OCI-LY7 (cell line): ENCODE measurements around the gene GGN. TPM values are rescaled to one million over a fixed set of nuclear protein-coding genes. Genes with fewer than 3 reads are reported as not detected.

Experiments
- BruUV-seq: library from RNA; stranded (reverse); fragments of 400-500 nt; replicated peaks from 2 replicates; lab custom pipeline; 2021; lab: Mats Ljungman, UMichigan
- CTCF ChIA-PET: fragments of 300-600 bp; sonication (Branson Sonifier 250); formaldehyde crosslinking; loops from one replicate; lab custom pipeline; 2022; ENCODE audit warnings: antibody characterized with exemption; ENCODE audit not compliant: unreplicated experiment; lab: Charles Lee
- POLR2A ChIA-PET: fragments of 300-600 bp; sonication (Branson Sonifier 250); formaldehyde crosslinking; loops from one replicate; lab custom pipeline; 2022; ENCODE audit warnings: antibody characterized with exemption; lab: Charles Lee
- DNase-seq: peaks from one replicate; pipeline ENCODE4 v3.0.0-alpha.2; 2015; ENCODE audit warnings: low spot score
- H2AFZ ChIP-seq: fragments of 200-600 bp; sonication (generic), shearing (Covaris generic); 2 replicates; pipeline ENCODE4 v1.6.1; 2014; ENCODE audit warnings: mild to moderate bottlenecking, antibody characterized with exemption, low read length, moderate library complexity
- H3K27ac ChIP-seq: fragments of 200-600 bp; sonication (generic); 2 replicates; pipeline ENCODE4 v1.5.1; 2014; ENCODE audit warnings: mixed run types, low read depth, mild to moderate bottlenecking, moderate library complexity, low read length, inconsistent platforms; ENCODE audit not compliant: poor library complexity, severe bottlenecking
- H3K36me3 ChIP-seq: fragments of 200-600 bp; sonication (generic); 2 replicates; pipeline ENCODE4 v1.6.1; 2014; ENCODE audit warnings: mild to moderate bottlenecking, antibody characterized with exemption, low read length, moderate library complexity, mixed read lengths; ENCODE audit not compliant: insufficient read depth
- H3K4me1 ChIP-seq: fragments of 200-600 bp; sonication (generic); 2 replicates; pipeline ENCODE4 v1.5.1; 2014; ENCODE audit warnings: mild to moderate bottlenecking, low read length; ENCODE audit not compliant: insufficient read depth, poor library complexity, severe bottlenecking
- H3K4me2 ChIP-seq: fragments of 200-600 bp; sonication (generic); 2 replicates; pipeline ENCODE4 v1.6.1; 2014; ENCODE audit warnings: mild to moderate bottlenecking, low read length
- H3K4me3 ChIP-seq: fragments of 200-600 bp; sonication (generic); 2 replicates; pipeline ENCODE4 v1.5.1; 2014; ENCODE audit warnings: mild to moderate bottlenecking, low read depth, low read length; ENCODE audit not compliant: poor library complexity, severe bottlenecking
- H3K79me2 ChIP-seq: fragments of 200-600 bp; sonication (generic); 2 replicates; pipeline ENCODE4 v1.6.1; 2016; ENCODE audit warnings: low read depth, mild to moderate bottlenecking, low read length, moderate library complexity, mixed read lengths; ENCODE audit not compliant: insufficient read depth
- H3K9me2 ChIP-seq: fragments of 200-600 bp; sonication (generic); 2 replicates; pipeline ENCODE4 v1.6.1; 2016; ENCODE audit warnings: mild to moderate bottlenecking, low read length, mixed read lengths; ENCODE audit not compliant: insufficient read depth
- H3K9me3 ChIP-seq: fragments of 200-600 bp; sonication (generic); 2 replicates; pipeline ENCODE4 v1.6.1; 2014; ENCODE audit warnings: mild to moderate bottlenecking, mixed run types, low read length, mixed read lengths
- H4K20me1 ChIP-seq: fragments of 200-600 bp; sonication (generic); 2 replicates; pipeline ENCODE4 v1.6.1; 2014; ENCODE audit warnings: mild to moderate bottlenecking, antibody characterized with exemption, low read length, moderate library complexity, mixed read lengths; ENCODE audit not compliant: insufficient read depth
- CTCF ChIP-seq: fragments of 200-600 bp; sonication (generic); conservative IDR thresholded peaks from 2 replicates; pipeline ENCODE4 v1.5.1; 2014; ENCODE audit warnings: mild to moderate bottlenecking, antibody characterized with exemption, low read length, moderate library complexity, mixed read lengths
- EZH2phosphoT487 ChIP-seq: fragments of 200-600 bp; sonication (generic); IDR thresholded peaks from 2 replicates; pipeline ENCODE4 v1.6.1; 2018; ENCODE audit warnings: low read depth, borderline replicate concordance, mild to moderate bottlenecking, mixed run types, antibody characterized with exemption, low read length, moderate library complexity, mixed read lengths
- intact Hi-C: fragments of 100-400 bp; cut with micrococcal nuclease; formaldehyde crosslinking; loops from one replicate; pipeline ENCODE4 v1.10.0; 2022; ENCODE audit not compliant: unreplicated experiment
- total RNA-seq, 2 experiments: library from RNA; depleted of rRNA in 1 of 2; stranded (reverse); fragments of >200 nt in 1 of 2; shearing (Covaris generic) in 1 of 2; gene quantifications; 2 replicates each; pipeline ENCODE4 v1.2.3, GENCODE V29; 2014 to 2022

Gene GGN
- total RNA-seq, 2 experiments from 2014 or later: not detected

- H3K4me1 ChIP-seq: peaks cover 5% of the 10 kb centered on the region
- ChIA-PET POLR2A (interaction anchor here (0.9 to 1.5 kb wide), 2 partner anchors 37 to 102 kb away, joined by 6 to 12 read pairs; partner anchors contain the start of gene PSMD8), CTCF (no interaction called here)
- H3K9me2 ChIP-seq: no peaks in the 10 kb centered on the region
- H3K36me3 ChIP-seq: no peaks in the 10 kb centered on the region
- H3K27ac ChIP-seq: peak overlapping the region; percentile 79
- no TSS peak for BruUV-seq
- peak overlapping the region; percentile 92 for H3K4me2 ChIP-seq
- no peaks in the 10 kb centered on the region for H3K79me2 ChIP-seq
- intact Hi-C loops: loop anchor here (1.0 kb wide), 2 partner anchors 38 to 282 kb away; partner anchors contain the start of gene PSMD8
- H3K4me3 ChIP-seq: peak overlapping the region; percentile 79
- no peaks in the 10 kb centered on the region for H4K20me1 ChIP-seq
- no peaks in the 10 kb centered on the region for H3K9me3 ChIP-seq
- peak; percentile 97 for DNase-seq
- TF ChIP-seq EZH2phosphoT487 (no peak), CTCF (no peak)
- peak overlapping the region; percentile 92 for H2AFZ ChIP-seq
These were observed 51.0 kb downstream of the GGN start for GRCh38 chr19:38336638-38337359.

- peak overlapping the region; percentile 92 for H3K4me2 ChIP-seq
- no TSS peak for BruUV-seq
- no peaks in the 10 kb centered on the region for H4K20me1 ChIP-seq
- H3K9me3 ChIP-seq: no peaks in the 10 kb centered on the region
- DNase-seq: peak; percentile 96
- CTCF ChIA-PET: interaction anchor here (0.6 to 0.8 kb wide), 5 partner anchors 38 to 199 kb away, joined by 3 to 15 read pairs (median 5); partner anchors contain the start of gene PSMD8
- no peak for TF ChIP-seq EZH2phosphoT487
- no peak for TF ChIP-seq CTCF
- H2AFZ ChIP-seq: peak overlapping the region; percentile 92
- H3K36me3 ChIP-seq: no peaks in the 10 kb centered on the region
- peak overlapping the region; percentile 79 for H3K4me3 ChIP-seq
- POLR2A ChIA-PET: interaction anchor here (0.9 to 1.5 kb wide), 3 partner anchors 12 to 101 kb away, joined by 3 to 12 read pairs (median 6); partner anchors contain the start of gene PSMD8
- H3K27ac ChIP-seq: peak overlapping the region; percentile 79
- no peaks in the 10 kb centered on the region for H3K9me2 ChIP-seq
- no peaks in the 10 kb centered on the region for H3K79me2 ChIP-seq
- intact Hi-C loops: loop anchor here (1.0 kb wide), 5 partner anchors 38 to 438 kb away; partner anchors contain the start of gene PSMD8
- peaks cover 5% of the 10 kb centered on the region for H3K4me1 ChIP-seq
These were observed 51.7 kb downstream of the GGN start for GRCh38 chr19:38335949-38336637.

Other genes starting within 250 kb of the GGN start
- 6.5 and 7.6 TPM in 2 replicates for gene DPF1, start 163.8 kb downstream of the GGN start, total RNA-seq (2014; rRNA removed; shearing (Covaris generic))
- gene DPF1, start 163.8 kb downstream of the GGN start, total RNA-seq (2022): 11.3 and 11.4 TPM in 2 replicates
- not detected in 2 replicates for gene PPP1R14A, start 131.7 kb downstream of the GGN start, total RNA-seq (2014; rRNA removed; shearing (Covaris generic))
- gene PPP1R14A, start 131.7 kb downstream of the GGN start, total RNA-seq (2022): not detected in 2 replicates
- gene SPINT2, start 123.5 kb downstream of the GGN start, total RNA-seq (2014; rRNA removed; shearing (Covaris generic)): 36.7 and 59.5 TPM in 2 replicates
- gene SPINT2, start 123.5 kb downstream of the GGN start, total RNA-seq (2022): 77.2 and 82.2 TPM in 2 replicates
- gene C19orf33, start 83.8 kb downstream of the GGN start, total RNA-seq (2014; rRNA removed; shearing (Covaris generic)): not detected in 2 replicates
- gene C19orf33, start 83.8 kb downstream of the GGN start, total RNA-seq (2022): not detected in 2 replicates
- 44.3 and 68.3 TPM in 2 replicates for gene YIF1B, start 72.1 kb downstream of the GGN start, total RNA-seq (2014; rRNA removed; shearing (Covaris generic))
- gene YIF1B, start 72.1 kb downstream of the GGN start, total RNA-seq (2022): 59.3 and 64.3 TPM in 2 replicates
- 1.7 and 1.8 TPM in 2 replicates for gene KCNK6, start 68.2 kb downstream of the GGN start, total RNA-seq (2014; rRNA removed; shearing (Covaris generic))
- gene KCNK6, start 68.2 kb downstream of the GGN start, total RNA-seq (2022): 5.4 and 6.9 TPM in 2 replicates
- gene CATSPERG, start 52.2 kb downstream of the GGN start, total RNA-seq (2014; rRNA removed; shearing (Covaris generic)): 1.9 and 4.3 TPM in 2 replicates
- 8.3 and 9.4 TPM in 2 replicates for gene CATSPERG, start 52.2 kb downstream of the GGN start, total RNA-seq (2022)
- 224 and 238 TPM in 2 replicates for gene PSMD8, start 13.5 kb downstream of the GGN start, total RNA-seq (2014; rRNA removed; shearing (Covaris generic))
- gene PSMD8, start 13.5 kb downstream of the GGN start, total RNA-seq (2022): 158 and 169 TPM in 2 replicates
- gene SPRED3, start 663 bp upstream of the GGN start, total RNA-seq (2014; rRNA removed; shearing (Covaris generic)): 0.09 and 1.0 TPM in 2 replicates
- 2.1 and 3.0 TPM in 2 replicates for gene SPRED3, start 663 bp upstream of the GGN start, total RNA-seq (2022)
- gene FAM98C, start 15.1 kb upstream of the GGN start, total RNA-seq (2014; rRNA removed; shearing (Covaris generic)): 21.9 and 32.8 TPM in 2 replicates
- 30.4 and 31.1 TPM in 2 replicates for gene FAM98C, start 15.1 kb upstream of the GGN start, total RNA-seq (2022)
- gene RASGRP4, start 38.2 kb upstream of the GGN start, total RNA-seq (2014; rRNA removed; shearing (Covaris generic)): not detected in 2 replicates
- not detected in 2 replicates for gene RASGRP4, start 38.2 kb upstream of the GGN start, total RNA-seq (2022)
- gene RYR1, start 45.7 kb upstream of the GGN start, total RNA-seq (2014; rRNA removed; shearing (Covaris generic)): 0.15 and 0.54 TPM in 2 replicates
- gene RYR1, start 45.7 kb upstream of the GGN start, total RNA-seq (2022): 0.61 and 1.4 TPM in 2 replicates
- 102 and 108 TPM in 2 replicates for gene MAP4K1, start 229.9 kb upstream of the GGN start, total RNA-seq (2014; rRNA removed; shearing (Covaris generic))
- gene MAP4K1, start 229.9 kb upstream of the GGN start, total RNA-seq (2022): 313 and 331 TPM in 2 replicates
- 321 and 325 TPM in 2 replicates for gene EIF3K, start 231.2 kb upstream of the GGN start, total RNA-seq (2014; rRNA removed; shearing (Covaris generic))
- 353 and 364 TPM in 2 replicates for gene EIF3K, start 231.2 kb upstream of the GGN start, total RNA-seq (2022)